IMR-90 (cell line): ENCODE data around the gene ESRRG.

Experiments used
- BHLHE40 ChIP-seq: fragments of 150-350 bp; IDR thresholded peaks from 2 replicates; pipeline ENCODE4 v1.6.1; 2016; ENCODE audit warnings: mild to moderate bottlenecking, low read depth, low read length
- CEBPB ChIP-seq: IDR thresholded peaks from 2 replicates; pipeline ENCODE4 v1.6.1; 2012; ENCODE audit warnings: low read depth, low read length, improper control_type of control experiment
- CHD1 ChIP-seq: IDR thresholded peaks from 2 replicates; pipeline ENCODE4 v1.6.1; 2012; ENCODE audit warnings: low read depth, low read length, improper control_type of control experiment
- FOS ChIP-seq: fragments of 150-350 bp; IDR thresholded peaks from 2 replicates; pipeline ENCODE4 v1.6.1; 2016; ENCODE audit warnings: low read depth, low read length
- MAFK ChIP-seq: IDR thresholded peaks from 2 replicates; pipeline ENCODE4 v1.6.1; 2012; ENCODE audit warnings: low read depth, low read length, improper control_type of control experiment
- MAZ ChIP-seq: IDR thresholded peaks from 2 replicates; pipeline ENCODE4 v1.6.1; 2012; ENCODE audit warnings: low read depth, mild to moderate bottlenecking, low read length, improper control_type of control experiment, moderate library complexity, borderline replicate concordance
- MXI1 ChIP-seq: IDR thresholded peaks from 2 replicates; pipeline ENCODE4 v1.6.1; 2012; ENCODE audit warnings: low read depth, mild to moderate bottlenecking, low read length, moderate library complexity, borderline replicate concordance
- NFE2L2 ChIP-seq: fragments of 150-350 bp; IDR thresholded peaks from 2 replicates; pipeline ENCODE4 v1.6.1; 2016; ENCODE audit warnings: low read depth, mild to moderate bottlenecking, low read length
- POLR2A ChIP-seq: IDR thresholded peaks from 2 replicates; pipeline ENCODE4 v1.6.1; 2012; ENCODE audit warnings: mild to moderate bottlenecking, low read depth, low read length
- RAD21 ChIP-seq: IDR thresholded peaks from 2 replicates; pipeline ENCODE4 v1.6.1; 2012; ENCODE audit warnings: low read length, improper control_type of control experiment
- RFX5 ChIP-seq: IDR thresholded peaks from 2 replicates; pipeline ENCODE4 v1.8.0; 2012; ENCODE audit warnings: low read depth, mild to moderate bottlenecking, low read length, moderate library complexity
- SMC3 ChIP-seq: fragments of 150-350 bp; IDR thresholded peaks from 2 replicates; pipeline ENCODE4 v1.6.1; 2016; ENCODE audit warnings: low read depth, mild to moderate bottlenecking, antibody characterized with exemption, low read length, moderate library complexity
- TF ChIP-seq, protein P1 (sequence below): conservative IDR thresholded peaks from 2 replicates; pipeline ENCODE4 v1.5.1; 2012; ENCODE audit warnings: mild to moderate bottlenecking, low read depth, low read length, improper control_type of control experiment

GRCh38 chr1:216749232-216749631 is 26.0 kb upstream of the ESRRG start:
- TF ChIP-seq POLR2A: no peak
- TF ChIP-seq, protein P1, sequence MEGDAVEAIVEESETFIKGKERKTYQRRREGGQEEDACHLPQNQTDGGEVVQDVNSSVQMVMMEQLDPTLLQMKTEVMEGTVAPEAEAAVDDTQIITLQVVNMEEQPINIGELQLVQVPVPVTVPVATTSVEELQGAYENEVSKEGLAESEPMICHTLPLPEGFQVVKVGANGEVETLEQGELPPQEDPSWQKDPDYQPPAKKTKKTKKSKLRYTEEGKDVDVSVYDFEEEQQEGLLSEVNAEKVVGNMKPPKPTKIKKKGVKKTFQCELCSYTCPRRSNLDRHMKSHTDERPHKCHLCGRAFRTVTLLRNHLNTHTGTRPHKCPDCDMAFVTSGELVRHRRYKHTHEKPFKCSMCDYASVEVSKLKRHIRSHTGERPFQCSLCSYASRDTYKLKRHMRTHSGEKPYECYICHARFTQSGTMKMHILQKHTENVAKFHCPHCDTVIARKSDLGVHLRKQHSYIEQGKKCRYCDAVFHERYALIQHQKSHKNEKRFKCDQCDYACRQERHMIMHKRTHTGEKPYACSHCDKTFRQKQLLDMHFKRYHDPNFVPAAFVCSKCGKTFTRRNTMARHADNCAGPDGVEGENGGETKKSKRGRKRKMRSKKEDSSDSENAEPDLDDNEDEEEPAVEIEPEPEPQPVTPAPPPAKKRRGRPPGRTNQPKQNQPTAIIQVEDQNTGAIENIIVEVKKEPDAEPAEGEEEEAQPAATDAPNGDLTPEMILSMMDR: no peak
- no peak for TF ChIP-seq FOS
- TF ChIP-seq SMC3: no peak
- no peak for TF ChIP-seq NFE2L2
- TF ChIP-seq BHLHE40: no peak
- no peak for TF ChIP-seq RFX5
- no peak for TF ChIP-seq MXI1
- TF ChIP-seq RAD21: no peak
- TF ChIP-seq MAZ: no peak
- no peak for TF ChIP-seq CEBPB
- TF ChIP-seq CHD1: no peak
- no peak for TF ChIP-seq MAFK
